GM12891 (cell line): Measurements from ENCODE around the gene RPA1.

Experiments
- POLR2A ChIP-seq: IDR thresholded peaks from 2 replicates; pipeline ENCODE4 v1.6.1; 2011; ENCODE audit warnings: low read depth, low read length, control low read depth
- POLR2AphosphoS5 ChIP-seq: IDR thresholded peaks from 2 replicates; pipeline ENCODE4 v1.6.1; 2011; ENCODE audit warnings: low read depth, low read length, control low read depth
- TAF1 ChIP-seq: IDR thresholded peaks from 2 replicates; pipeline ENCODE4 v1.6.1; 2011; ENCODE audit warnings: low read depth, low read length, control low read depth

GRCh38 chr17:1937461-1937860, 107.7 kb downstream of the RPA1 start:
- TF ChIP-seq POLR2A (no peak), TAF1 (no peak), POLR2AphosphoS5 (no peak)
